Urothelium cell line (cell line): ENCODE data around the gene ABHD12.

ENCODE experiments used
- DNase-seq: peaks from one replicate; pipeline ENCODE4 v3.0.0; 2011; ENCODE audit warnings: low spot score, mixed read lengths
- FAIRE-seq: peaks from 2 replicates; lab custom pipeline; 2011; peaks lifted over from hg19 to GRCh38; lab: Jason Lieb, UNC

ABHD12 gene

GRCh38 chr20:25309395-25310267 lies 81.0 kb downstream of the ABHD12 start:
- DNase-seq: peak; percentile 78
- FAIRE-seq: peak; percentile 55

GRCh38 chr20:25308671-25309394 lies 81.8 kb downstream of the ABHD12 start:
- DNase-seq (peak; percentile 65), FAIRE-seq (peak; percentile 27)

GRCh38 chr20:25308083-25308491 lies 82.5 kb downstream of the ABHD12 start:
- DNase-seq: no peak
- FAIRE-seq: no peak

- no peak for DNase-seq
- FAIRE-seq: no peak
These were observed 83.4 kb downstream of the ABHD12 start for GRCh38 chr20:25306991-25307903.

GRCh38 chr20:25304025-25304549 lies 86.5 kb downstream of the ABHD12 start:
- no peak for FAIRE-seq
- no peak for DNase-seq

- FAIRE-seq: peak; percentile 62
These were observed 87.2 kb downstream of the ABHD12 start for GRCh38 chr20:25303292-25304024.

GRCh38 chr20:25302596-25302995 lies 88.0 kb downstream of the ABHD12 start:
- FAIRE-seq (no peak), DNase-seq (no peak)

More at GRCh38 chr20:25303292-25304024, 87.2 kb downstream of the ABHD12 start:
- no peak for DNase-seq

GRCh38 chr20:25301357-25301920 lies 89.2 kb downstream of the ABHD12 start:
- no peak for DNase-seq
- FAIRE-seq: no peak

GRCh38 chr20:25300496-25301170 lies 90.0 kb downstream of the ABHD12 start:
- DNase-seq (no peak), FAIRE-seq (no peak)

GRCh38 chr20:25299806-25300205 lies 90.8 kb downstream of the ABHD12 start:
- FAIRE-seq: no peak
- DNase-seq: peak; percentile 60

- FAIRE-seq (no peak), DNase-seq (no peak)
These were observed 93.3 kb downstream of the ABHD12 start for GRCh38 chr20:25297141-25297905.

GRCh38 chr20:25296094-25297093 lies 94.2 kb downstream of the ABHD12 start:
- no peak for FAIRE-seq
- DNase-seq: peak; percentile 41

GRCh38 chr20:25295386-25296093 lies 95.1 kb downstream of the ABHD12 start:
- FAIRE-seq (no peak), DNase-seq (no peak)

- DNase-seq: peak; percentile 71
- no peak for FAIRE-seq
These were observed 95.9 kb downstream of the ABHD12 start for GRCh38 chr20:25294459-25295385.

GRCh38 chr20:25293910-25294458 lies 96.7 kb downstream of the ABHD12 start:
- no peak for FAIRE-seq

More at GRCh38 chr20:25293910-25294458, 96.7 kb downstream of the ABHD12 start:
- no peak for DNase-seq
